ENCODE data around the gene LSM11.
"Not testable (repeated sequence)": the region's sequence is repeated elsewhere in the genome, so short reads cannot be mapped to it uniquely, and the experiment has no call there.

Gene LSM11

DNA sequence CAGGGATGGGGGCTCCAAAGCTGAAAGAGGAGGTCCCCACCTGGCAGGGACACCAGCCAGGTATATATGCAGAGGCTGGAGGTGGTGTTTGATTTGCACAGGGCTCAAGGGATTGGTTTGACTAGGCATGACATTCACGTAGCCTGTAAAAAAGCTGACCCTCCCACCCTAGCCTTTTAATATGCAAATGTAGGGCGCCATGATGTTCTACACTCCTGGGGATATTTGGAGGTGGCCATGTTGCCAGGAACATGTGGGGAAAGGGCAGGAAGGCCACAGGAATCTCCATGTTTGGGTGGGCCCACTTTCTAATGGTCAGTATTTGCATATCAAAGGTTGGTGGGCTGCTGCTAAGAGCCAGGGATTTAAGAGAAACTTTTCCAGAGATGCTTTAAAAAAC lies 24.3 kb upstream of the LSM11 start:
- Histone ChIP-seq H3K27ac (ENCODE audit: low read length) (no peak overlapping the region), H3K27me3 (ENCODE audit: control insufficient read depth, insufficient read depth, low read length) (no peaks in the 10 kb centered on the region), H3K4me1 (ENCODE audit: control insufficient read depth, low read depth, low read length) (no peaks in the 10 kb centered on the region), H3K4me3 (ENCODE audit: low read length) (no peak overlapping the region), H3K9ac (ENCODE audit: low read length) (no peak overlapping the region), H3K36me3 (ENCODE audit: control insufficient read depth, low read depth, low read length) (no peaks in the 10 kb centered on the region), H3K9me3 (ENCODE audit: control insufficient read depth, low read depth, low read length) (no peaks in the 10 kb centered on the region)

DNA sequence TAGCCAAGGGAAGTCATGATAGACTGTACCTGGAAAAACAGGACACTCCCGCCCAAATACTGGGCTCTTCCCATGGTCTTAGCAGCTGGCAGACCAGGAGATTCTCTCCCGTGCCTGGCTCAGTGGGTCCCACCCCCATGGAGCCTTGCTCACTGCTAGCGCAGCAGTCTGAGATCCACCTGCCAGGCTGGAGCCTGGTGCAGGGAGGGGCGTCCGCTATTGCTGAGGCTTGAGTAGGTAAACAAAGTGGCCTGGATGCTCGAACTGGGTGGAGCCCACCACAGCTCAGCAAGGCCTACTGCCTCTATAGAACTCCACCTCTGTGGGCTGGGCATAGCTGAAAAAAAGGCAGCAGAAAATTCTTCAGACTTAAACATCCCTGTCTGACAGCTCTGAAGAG lies 22.4 kb upstream of the LSM11 start:
- Histone ChIP-seq H3K36me3 (ENCODE audit: control insufficient read depth, low read depth, low read length) (no peaks in the 10 kb centered on the region), H3K27ac (ENCODE audit: low read length) (no peak overlapping the region), H3K27me3 (ENCODE audit: control insufficient read depth, insufficient read depth, low read length) (no peaks in the 10 kb centered on the region), H3K9ac (ENCODE audit: low read length) (no peak overlapping the region), H3K4me1 (ENCODE audit: control insufficient read depth, low read depth, low read length) (no peaks in the 10 kb centered on the region), H3K4me3 (ENCODE audit: low read length) (no peak overlapping the region), H3K9me3 (ENCODE audit: control insufficient read depth, low read depth, low read length) (no peaks in the 10 kb centered on the region)

DNA sequence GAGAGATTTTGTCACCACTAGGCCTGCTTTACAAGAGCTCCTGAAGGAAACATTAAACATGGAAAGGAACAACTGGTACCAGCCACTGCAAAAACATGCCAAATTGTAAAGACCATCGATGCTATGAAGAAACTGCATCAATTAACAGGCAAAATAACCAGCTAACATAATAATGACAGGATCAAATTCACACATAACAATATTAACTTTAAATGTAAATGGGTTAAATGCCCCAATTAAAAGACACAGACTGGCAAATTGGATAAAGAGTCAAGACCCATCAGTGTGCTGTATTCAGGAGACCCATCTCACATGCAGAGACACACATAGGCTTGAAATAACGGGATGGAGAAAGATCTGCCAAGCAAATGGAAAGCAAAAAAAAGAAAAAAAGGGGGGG lies 20.6 kb upstream of the LSM11 start:
- H3K27me3 ChIP-seq (ENCODE audit: control insufficient read depth, insufficient read depth, low read length); H3K36me3 ChIP-seq (ENCODE audit: control insufficient read depth, low read depth, low read length); H3K9me3 ChIP-seq (ENCODE audit: control insufficient read depth, low read depth, low read length); H3K4me3 ChIP-seq (ENCODE audit: low read length); H3K9ac ChIP-seq (ENCODE audit: low read length); H3K27ac ChIP-seq (ENCODE audit: low read length); H3K4me1 ChIP-seq (ENCODE audit: control insufficient read depth, low read depth, low read length): not testable (repeated sequence)

DNA sequence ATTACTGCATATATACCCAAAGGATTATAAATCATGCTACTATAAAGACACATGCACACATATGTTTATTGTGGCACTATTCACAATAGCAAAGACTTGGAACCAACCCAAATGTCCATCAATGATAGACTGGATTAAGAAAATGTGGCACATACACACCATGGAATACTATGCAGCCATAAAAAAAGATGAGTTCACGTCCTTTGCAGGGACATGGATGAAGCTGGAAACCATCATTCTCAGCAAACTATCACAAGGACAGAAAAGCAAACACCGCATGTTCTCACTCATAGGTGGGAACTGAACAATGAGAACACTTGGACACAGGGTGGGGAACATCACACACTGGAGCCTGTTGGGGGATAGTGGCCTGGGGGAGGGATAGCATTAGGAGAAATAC lies 16.9 kb upstream of the LSM11 start:
- not testable (repeated sequence) for H3K27ac ChIP-seq (ENCODE audit: low read length); H3K4me1 ChIP-seq (ENCODE audit: control insufficient read depth, low read depth, low read length); H3K36me3 ChIP-seq (ENCODE audit: control insufficient read depth, low read depth, low read length); H3K9me3 ChIP-seq (ENCODE audit: control insufficient read depth, low read depth, low read length); H3K9ac ChIP-seq (ENCODE audit: low read length); H3K27me3 ChIP-seq (ENCODE audit: control insufficient read depth, insufficient read depth, low read length); H3K4me3 ChIP-seq (ENCODE audit: low read length)

DNA sequence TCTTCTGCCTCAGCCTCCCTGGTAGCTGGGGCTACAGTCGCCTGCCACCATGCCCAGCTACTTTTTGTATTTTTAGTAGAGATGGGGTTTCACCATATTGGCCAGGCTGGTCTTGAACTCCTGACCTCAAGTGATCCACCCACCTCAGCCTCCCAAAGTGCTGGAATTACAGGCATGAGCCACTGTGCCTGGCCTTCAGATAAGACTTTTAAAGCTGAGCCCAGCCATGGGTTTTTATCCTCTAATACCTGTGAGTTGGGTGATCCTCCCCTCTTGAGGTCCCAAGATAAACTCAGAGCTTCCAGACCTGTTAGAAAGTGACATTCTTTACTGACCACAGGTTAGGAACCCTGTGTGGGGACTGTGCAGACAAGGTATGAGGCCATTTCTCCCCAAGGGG lies 15.7 kb upstream of the LSM11 start:
- not testable (repeated sequence) for H3K4me1 ChIP-seq (ENCODE audit: control insufficient read depth, low read depth, low read length); H3K9ac ChIP-seq (ENCODE audit: low read length); H3K36me3 ChIP-seq (ENCODE audit: control insufficient read depth, low read depth, low read length); H3K4me3 ChIP-seq (ENCODE audit: low read length); H3K27me3 ChIP-seq (ENCODE audit: control insufficient read depth, insufficient read depth, low read length); H3K27ac ChIP-seq (ENCODE audit: low read length); H3K9me3 ChIP-seq (ENCODE audit: control insufficient read depth, low read depth, low read length)

DNA sequence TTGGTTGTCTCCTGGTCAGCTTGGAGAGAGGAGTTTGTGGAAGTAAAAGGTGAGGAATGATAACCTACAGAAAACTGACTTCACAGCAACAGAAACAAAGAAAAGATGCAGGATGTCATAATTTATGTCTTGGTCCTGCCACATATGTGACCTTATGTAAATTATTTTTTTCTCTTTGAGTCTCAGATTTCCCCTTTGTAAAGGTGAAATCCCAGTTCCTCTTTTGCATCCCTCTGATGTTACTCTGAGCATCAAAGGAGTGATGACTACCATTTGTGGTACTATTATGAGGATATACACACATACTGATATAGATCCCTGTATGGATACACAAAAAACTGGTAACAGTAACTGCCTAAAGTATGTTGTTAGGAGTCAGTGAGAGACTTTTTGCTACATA lies 13.7 kb upstream of the LSM11 start:
- H3K27ac ChIP-seq (ENCODE audit: low read length), result no peak overlapping the region
- peaks cover 15% of the 10 kb centered on the region for H3K36me3 ChIP-seq (ENCODE audit: control insufficient read depth, low read depth, low read length)
- no peaks in the 10 kb centered on the region for H3K9me3 ChIP-seq (ENCODE audit: control insufficient read depth, low read depth, low read length)

DNA sequence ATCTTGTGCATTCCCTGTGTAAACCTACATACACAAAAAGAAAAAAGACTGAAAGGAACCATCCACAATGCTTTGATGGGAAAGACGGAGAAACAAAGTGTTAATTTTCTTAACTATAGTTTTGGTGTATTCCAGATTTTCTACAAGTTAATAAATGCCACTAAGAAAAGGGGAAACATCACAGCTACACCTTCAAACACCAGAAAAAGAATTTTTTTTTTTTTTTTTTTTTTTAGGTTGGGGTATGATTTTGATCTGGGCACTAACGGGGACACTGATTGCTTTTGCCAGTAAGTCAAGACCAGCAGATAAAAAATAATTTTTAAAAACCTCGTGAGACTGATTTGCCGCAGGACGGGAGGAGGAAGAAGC lies 12.6 kb upstream of the LSM11 start:
- Histone ChIP-seq H3K27me3 (ENCODE audit: control insufficient read depth, insufficient read depth, low read length) (no peaks in the 10 kb centered on the region), H3K9me3 (ENCODE audit: control insufficient read depth, low read depth, low read length) (no peaks in the 10 kb centered on the region), H3K27ac (ENCODE audit: low read length) (no peak overlapping the region), H3K4me1 (ENCODE audit: control insufficient read depth, low read depth, low read length) (no peaks in the 10 kb centered on the region), H3K36me3 (ENCODE audit: control insufficient read depth, low read depth, low read length) (peaks cover 15% of the 10 kb centered on the region), H3K9ac (ENCODE audit: low read length) (peak overlapping the region; percentile 85), H3K4me3 (ENCODE audit: low read length) (peak overlapping the region; percentile 99)

More for the DNA sequence above, 13.7 kb upstream of the LSM11 start:
- Histone ChIP-seq H3K27me3 (ENCODE audit: control insufficient read depth, insufficient read depth, low read length) (no peaks in the 10 kb centered on the region), H3K4me3 (ENCODE audit: low read length) (no peak overlapping the region), H3K4me1 (ENCODE audit: control insufficient read depth, low read depth, low read length) (no peaks in the 10 kb centered on the region), H3K9ac (ENCODE audit: low read length) (no peak overlapping the region)

DNA sequence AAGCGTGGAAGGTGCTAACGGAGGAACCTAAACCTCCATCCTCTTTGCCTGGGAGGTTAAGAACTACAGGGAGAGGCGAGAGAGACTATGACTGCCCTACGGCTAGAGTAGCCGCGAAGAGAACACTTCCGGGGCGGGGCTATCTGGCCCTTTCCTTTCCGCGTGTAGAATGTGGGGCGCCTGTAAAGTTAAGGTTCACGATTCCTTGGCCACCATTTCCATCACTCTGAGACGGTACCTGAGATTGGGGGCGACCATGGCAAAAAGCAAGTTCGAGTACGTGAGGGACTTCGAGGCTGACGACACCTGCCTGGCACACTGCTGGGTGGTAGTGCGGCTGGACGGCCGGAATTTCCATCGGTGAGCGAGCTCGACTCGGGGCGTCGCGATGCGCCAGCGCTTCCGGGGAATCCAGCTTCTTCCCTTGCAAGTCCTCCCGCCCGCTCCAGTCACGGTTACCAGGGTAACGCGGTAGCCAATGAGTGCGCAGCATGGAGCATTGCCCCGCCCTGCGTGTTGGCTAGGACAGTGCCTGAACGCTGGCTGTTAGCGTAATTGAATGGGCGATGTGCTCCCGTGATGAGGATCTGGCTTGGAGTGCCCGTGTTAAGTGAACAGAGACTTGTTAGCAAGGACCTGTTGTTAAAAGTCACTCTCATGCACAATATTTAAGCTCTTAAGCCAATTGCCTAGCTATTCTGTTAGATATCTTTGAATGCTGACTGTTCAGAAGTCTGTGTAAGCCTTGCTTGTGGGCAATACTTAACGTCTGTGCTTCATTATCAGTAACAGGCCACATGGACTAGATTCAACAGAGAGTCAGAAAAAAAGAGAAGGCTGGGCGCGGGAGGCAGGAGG lies 12.0 kb upstream of the LSM11 start, which contains the start of gene THG1L:
Gene THG1L, plus strand, starts transcription at position 149 of the 858 bp plus-strand sequence. Its CDS starts 21 bp downstream, at position 170.
- H3K9me3 ChIP-seq (ENCODE audit: control insufficient read depth, low read depth, low read length), result no peaks in the 10 kb centered on the region
- H3K36me3 ChIP-seq (ENCODE audit: control insufficient read depth, low read depth, low read length), result peaks cover 15% of the 10 kb centered on the region
- peak within 1 kb of the TSS; percentile 99 for H3K4me3 ChIP-seq (ENCODE audit: low read length)
- no peaks in the 10 kb centered on the region for H3K27me3 ChIP-seq (ENCODE audit: control insufficient read depth, insufficient read depth, low read length)
- H3K9ac ChIP-seq (ENCODE audit: low read length), result peak within 1 kb of the TSS; percentile 85
- peak within 1 kb of the TSS; percentile 93 for H3K27ac ChIP-seq (ENCODE audit: low read length)
- H3K4me1 ChIP-seq (ENCODE audit: control insufficient read depth, low read depth, low read length), result no peaks in the 10 kb centered on the region

DNA sequence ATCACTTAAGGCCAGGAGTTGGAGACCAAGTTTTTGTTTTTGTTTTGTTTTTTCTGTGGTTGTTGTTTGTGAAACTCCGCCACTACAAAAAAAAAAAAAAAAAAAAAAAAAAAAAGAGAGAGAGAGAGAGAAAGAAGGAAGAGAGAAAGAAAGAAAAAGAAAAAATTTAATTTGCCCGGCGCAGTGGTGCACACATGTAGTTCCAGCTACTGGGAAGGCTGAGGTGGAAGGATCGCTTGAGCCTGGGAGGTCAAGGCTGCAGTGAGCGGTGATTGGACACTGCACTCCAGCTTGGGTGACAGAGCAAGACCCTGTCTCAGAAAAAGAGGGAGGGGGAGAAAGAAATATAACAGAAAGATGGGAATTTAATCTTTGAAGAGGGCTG lies 11.4 kb upstream of the LSM11 start:
- Histone ChIP-seq H3K4me3 (ENCODE audit: low read length) (peak overlapping the region; percentile 99), H3K36me3 (ENCODE audit: control insufficient read depth, low read depth, low read length) (peaks cover 17% of the 10 kb centered on the region), H3K27me3 (ENCODE audit: control insufficient read depth, insufficient read depth, low read length) (no peaks in the 10 kb centered on the region), H3K9me3 (ENCODE audit: control insufficient read depth, low read depth, low read length) (no peaks in the 10 kb centered on the region), H3K9ac (ENCODE audit: low read length) (no peak overlapping the region), H3K4me1 (ENCODE audit: control insufficient read depth, low read depth, low read length) (no peaks in the 10 kb centered on the region), H3K27ac (ENCODE audit: low read length) (no peak overlapping the region)

DNA sequence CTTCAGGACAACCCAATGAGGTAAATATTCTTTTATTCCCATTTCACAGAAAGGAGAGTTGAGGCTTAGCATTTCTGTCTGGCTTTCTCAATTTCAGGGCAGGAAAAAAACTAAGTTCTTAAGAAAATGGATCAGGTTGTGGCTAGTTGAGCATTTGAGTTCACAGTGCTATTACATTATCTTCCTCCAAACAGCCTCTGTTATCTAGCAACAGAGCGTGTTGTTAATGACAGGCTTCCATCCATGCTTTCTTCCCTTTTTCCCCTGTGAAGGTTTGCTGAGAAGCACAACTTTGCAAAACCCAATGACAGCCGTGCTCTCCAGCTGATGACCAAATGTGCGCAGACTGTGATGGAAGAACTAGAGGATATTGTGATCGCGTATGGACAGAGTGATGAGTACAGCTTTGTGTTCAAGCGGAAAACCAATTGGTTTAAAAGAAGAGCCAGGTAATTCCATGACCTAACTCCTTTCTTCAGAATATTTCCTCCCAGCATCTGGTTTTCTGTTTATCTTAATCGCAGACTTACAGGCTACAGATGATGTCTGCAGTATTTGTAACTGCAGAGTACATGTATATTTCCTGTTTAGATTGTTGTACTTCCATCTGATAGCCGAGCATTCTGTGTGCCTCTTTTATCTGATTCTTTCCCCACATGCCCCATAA lies 10.8 kb upstream of the LSM11 start:
- no peak overlapping the region for H3K27ac ChIP-seq (ENCODE audit: low read length)
- H3K4me3 ChIP-seq (ENCODE audit: low read length), result no peak overlapping the region
- no peaks in the 10 kb centered on the region for H3K27me3 ChIP-seq (ENCODE audit: control insufficient read depth, insufficient read depth, low read length)
- no peaks in the 10 kb centered on the region for H3K4me1 ChIP-seq (ENCODE audit: control insufficient read depth, low read depth, low read length)
- no peak overlapping the region for H3K9ac ChIP-seq (ENCODE audit: low read length)
- peaks cover 23% of the 10 kb centered on the region for H3K36me3 ChIP-seq (ENCODE audit: control insufficient read depth, low read depth, low read length)
- no peaks in the 10 kb centered on the region for H3K9me3 ChIP-seq (ENCODE audit: control insufficient read depth, low read depth, low read length)

DNA sequence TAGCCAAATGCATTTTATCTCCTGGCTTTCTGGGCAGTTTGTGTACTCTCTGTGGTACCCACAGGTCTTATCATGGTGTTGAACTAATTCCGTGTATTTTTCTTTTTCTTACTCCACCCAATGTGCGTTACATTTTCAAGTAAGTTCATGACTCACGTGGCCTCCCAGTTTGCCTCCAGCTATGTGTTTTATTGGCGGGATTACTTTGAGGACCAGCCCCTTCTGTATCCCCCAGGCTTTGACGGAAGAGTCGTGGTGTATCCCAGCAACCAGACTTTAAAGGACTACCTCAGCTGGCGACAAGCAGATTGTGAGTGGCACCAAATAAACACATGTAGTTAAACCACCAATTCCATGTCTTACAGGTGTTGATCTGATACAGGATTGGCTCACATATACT lies 9.1 kb upstream of the LSM11 start:
- H3K36me3 ChIP-seq (ENCODE audit: control insufficient read depth, low read depth, low read length), result peaks cover 36% of the 10 kb centered on the region
- no peaks in the 10 kb centered on the region for H3K9me3 ChIP-seq (ENCODE audit: control insufficient read depth, low read depth, low read length)
- H3K9ac ChIP-seq (ENCODE audit: low read length), result no peak overlapping the region
- no peaks in the 10 kb centered on the region for H3K4me1 ChIP-seq (ENCODE audit: control insufficient read depth, low read depth, low read length)
- no peaks in the 10 kb centered on the region for H3K27me3 ChIP-seq (ENCODE audit: control insufficient read depth, insufficient read depth, low read length)
- no peak overlapping the region for H3K27ac ChIP-seq (ENCODE audit: low read length)
- H3K4me3 ChIP-seq (ENCODE audit: low read length), result no peak overlapping the region

DNA sequence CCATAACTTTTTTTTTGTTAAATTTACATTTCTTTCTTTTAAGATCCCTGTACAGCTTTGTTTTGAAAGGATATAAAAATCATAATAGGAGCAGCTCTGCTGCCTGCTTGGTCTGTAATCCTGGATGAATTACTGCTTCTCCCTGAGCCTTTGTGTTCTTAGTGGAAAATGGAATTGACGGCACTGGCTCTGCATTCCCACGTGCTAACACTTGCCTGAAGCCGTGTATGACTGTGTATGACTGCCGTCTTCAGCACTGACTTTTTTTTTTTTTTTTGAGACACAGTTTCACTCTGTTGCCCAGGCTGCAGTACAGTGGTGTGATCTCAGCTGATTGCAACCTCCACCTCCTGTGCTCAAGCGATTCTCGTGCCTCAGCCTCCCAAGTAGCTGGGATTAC lies 7.5 kb upstream of the LSM11 start:
- peaks cover 42% of the 10 kb centered on the region for H3K36me3 ChIP-seq (ENCODE audit: control insufficient read depth, low read depth, low read length)
- no peaks in the 10 kb centered on the region for H3K27me3 ChIP-seq (ENCODE audit: control insufficient read depth, insufficient read depth, low read length)
- no peak overlapping the region for H3K9ac ChIP-seq (ENCODE audit: low read length)

More for the DNA sequence above, 7.5 kb upstream of the LSM11 start:
- Histone ChIP-seq H3K9me3 (ENCODE audit: control insufficient read depth, low read depth, low read length) (no peaks in the 10 kb centered on the region), H3K4me1 (ENCODE audit: control insufficient read depth, low read depth, low read length) (no peaks in the 10 kb centered on the region), H3K4me3 (ENCODE audit: low read length) (no peak overlapping the region), H3K27ac (ENCODE audit: low read length) (no peak overlapping the region)

Measured in iPS-18a (cell line).